Measurements from ENCODE around the gene GPC3.

Gene GPC3

GRCh38 chrX:133699023-133699728 lies 286.2 kb downstream of the GPC3 start:
- Mint-ChIP-seq H3K4me3 (no peak overlapping the region), H3K36me3 (no peaks in the 10 kb centered on the region), H3K27ac (no peak overlapping the region), H3K27me3 (no peaks in the 10 kb centered on the region), H3K4me1 (ENCODE audit: low read depth) (no peaks in the 10 kb centered on the region), H3K9me3 (ENCODE audit: low read depth) (no peaks in the 10 kb centered on the region)

GRCh38 chrX:133698298-133698697 lies 287.1 kb downstream of the GPC3 start:
- no peaks in the 10 kb centered on the region for H3K4me1 Mint-ChIP-seq (ENCODE audit: low read depth)
- no peaks in the 10 kb centered on the region for H3K36me3 Mint-ChIP-seq
- no peaks in the 10 kb centered on the region for H3K27me3 Mint-ChIP-seq
- H3K4me3 Mint-ChIP-seq, result no peak overlapping the region
- H3K9me3 Mint-ChIP-seq (ENCODE audit: low read depth), result no peaks in the 10 kb centered on the region
- H3K27ac Mint-ChIP-seq, result no peak overlapping the region

- H3K9me3 Mint-ChIP-seq (ENCODE audit: low read depth), result no peaks in the 10 kb centered on the region
- no peaks in the 10 kb centered on the region for H3K27me3 Mint-ChIP-seq
- H3K27ac Mint-ChIP-seq, result no peak overlapping the region
- no peaks in the 10 kb centered on the region for H3K36me3 Mint-ChIP-seq
- H3K4me3 Mint-ChIP-seq, result no peak overlapping the region
- H3K4me1 Mint-ChIP-seq (ENCODE audit: low read depth), result no peaks in the 10 kb centered on the region
These were observed 287.7 kb downstream of the GPC3 start for GRCh38 chrX:133697656-133698055.

GRCh38 chrX:133689997-133690599 lies 295.3 kb downstream of the GPC3 start:
- H3K36me3 Mint-ChIP-seq, result no peaks in the 10 kb centered on the region
- H3K9me3 Mint-ChIP-seq (ENCODE audit: low read depth), result no peaks in the 10 kb centered on the region
- no peaks in the 10 kb centered on the region for H3K4me1 Mint-ChIP-seq (ENCODE audit: low read depth)
- no peak overlapping the region for H3K4me3 Mint-ChIP-seq
- H3K27me3 Mint-ChIP-seq, result no peaks in the 10 kb centered on the region
- no peak overlapping the region for H3K27ac Mint-ChIP-seq

GRCh38 chrX:133685822-133686221 lies 299.6 kb downstream of the GPC3 start:
- no peak overlapping the region for H3K4me3 Mint-ChIP-seq
- no peaks in the 10 kb centered on the region for H3K27me3 Mint-ChIP-seq
- no peak overlapping the region for H3K27ac Mint-ChIP-seq
- H3K9me3 Mint-ChIP-seq (ENCODE audit: low read depth), result no peaks in the 10 kb centered on the region
- H3K4me1 Mint-ChIP-seq (ENCODE audit: low read depth), result peaks cover 5% of the 10 kb centered on the region
- H3K36me3 Mint-ChIP-seq, result no peaks in the 10 kb centered on the region

- no peaks in the 10 kb centered on the region for H3K27me3 Mint-ChIP-seq
- H3K27ac Mint-ChIP-seq, result no peak overlapping the region
- H3K4me1 Mint-ChIP-seq (ENCODE audit: low read depth), result peaks cover 5% of the 10 kb centered on the region
- H3K9me3 Mint-ChIP-seq (ENCODE audit: low read depth), result no peaks in the 10 kb centered on the region
- H3K4me3 Mint-ChIP-seq, result no peak overlapping the region
- no peaks in the 10 kb centered on the region for H3K36me3 Mint-ChIP-seq
These were observed 303.5 kb downstream of the GPC3 start for GRCh38 chrX:133681897-133682296.

- no peak overlapping the region for H3K27ac Mint-ChIP-seq
- no peaks in the 10 kb centered on the region for H3K27me3 Mint-ChIP-seq
- peaks cover 5% of the 10 kb centered on the region for H3K4me1 Mint-ChIP-seq (ENCODE audit: low read depth)
- H3K4me3 Mint-ChIP-seq, result no peak overlapping the region
- H3K9me3 Mint-ChIP-seq (ENCODE audit: low read depth), result no peaks in the 10 kb centered on the region
- H3K36me3 Mint-ChIP-seq, result no peaks in the 10 kb centered on the region
These were observed 304.0 kb downstream of the GPC3 start for GRCh38 chrX:133681421-133681820.

GRCh38 chrX:133677123-133678063 lies 308.0 kb downstream of the GPC3 start:
- no peaks in the 10 kb centered on the region for H3K36me3 Mint-ChIP-seq
- no peaks in the 10 kb centered on the region for H3K27me3 Mint-ChIP-seq
- H3K9me3 Mint-ChIP-seq (ENCODE audit: low read depth), result no peaks in the 10 kb centered on the region
- H3K4me1 Mint-ChIP-seq (ENCODE audit: low read depth), result peaks cover 5% of the 10 kb centered on the region
- no peak overlapping the region for H3K4me3 Mint-ChIP-seq
- no peak overlapping the region for H3K27ac Mint-ChIP-seq

- Mint-ChIP-seq H3K4me1 (ENCODE audit: low read depth) (peaks cover 5% of the 10 kb centered on the region), H3K27ac (no peak overlapping the region), H3K9me3 (ENCODE audit: low read depth) (no peaks in the 10 kb centered on the region), H3K36me3 (no peaks in the 10 kb centered on the region), H3K27me3 (no peaks in the 10 kb centered on the region), H3K4me3 (no peak overlapping the region)
These were observed 308.9 kb downstream of the GPC3 start for GRCh38 chrX:133676344-133677122.

GRCh38 chrX:133674726-133675470 lies 310.5 kb downstream of the GPC3 start:
- Mint-ChIP-seq H3K9me3 (ENCODE audit: low read depth) (no peaks in the 10 kb centered on the region), H3K27ac (no peak overlapping the region), H3K27me3 (no peaks in the 10 kb centered on the region), H3K4me3 (no peak overlapping the region), H3K4me1 (ENCODE audit: low read depth) (no peaks in the 10 kb centered on the region), H3K36me3 (no peaks in the 10 kb centered on the region)

- H3K36me3 Mint-ChIP-seq, result no peaks in the 10 kb centered on the region
- no peak overlapping the region for H3K27ac Mint-ChIP-seq
- H3K4me3 Mint-ChIP-seq, result no peak overlapping the region
- H3K4me1 Mint-ChIP-seq (ENCODE audit: low read depth), result no peaks in the 10 kb centered on the region
- H3K9me3 Mint-ChIP-seq (ENCODE audit: low read depth), result no peaks in the 10 kb centered on the region
- no peaks in the 10 kb centered on the region for H3K27me3 Mint-ChIP-seq
These were observed 315.0 kb downstream of the GPC3 start for GRCh38 chrX:133670383-133670782.

GRCh38 chrX:133669214-133669613 lies 316.2 kb downstream of the GPC3 start:
- Mint-ChIP-seq H3K9me3 (ENCODE audit: low read depth) (no peaks in the 10 kb centered on the region), H3K36me3 (no peaks in the 10 kb centered on the region), H3K4me1 (ENCODE audit: low read depth) (no peaks in the 10 kb centered on the region), H3K4me3 (no peak overlapping the region), H3K27me3 (no peaks in the 10 kb centered on the region), H3K27ac (no peak overlapping the region)

- Mint-ChIP-seq H3K27ac (no peak overlapping the region), H3K4me1 (ENCODE audit: low read depth) (no peaks in the 10 kb centered on the region), H3K27me3 (no peaks in the 10 kb centered on the region), H3K4me3 (no peak overlapping the region), H3K36me3 (no peaks in the 10 kb centered on the region), H3K9me3 (ENCODE audit: low read depth) (no peaks in the 10 kb centered on the region)
These were observed 317.0 kb downstream of the GPC3 start for GRCh38 chrX:133668225-133668931.

- Mint-ChIP-seq H3K9me3 (ENCODE audit: low read depth) (no peaks in the 10 kb centered on the region), H3K4me1 (ENCODE audit: low read depth) (no peaks in the 10 kb centered on the region), H3K27ac (no peak overlapping the region), H3K4me3 (no peak overlapping the region), H3K36me3 (no peaks in the 10 kb centered on the region), H3K27me3 (no peaks in the 10 kb centered on the region)
These were observed 319.1 kb downstream of the GPC3 start for GRCh38 chrX:133666256-133666655.

Measured in activated naive CD8-positive, alpha-beta T cell (primary cell).